GM18951 (cell line): ENCODE results near the gene POLE.

ENCODE experiments used
- POLR2A ChIP-seq: IDR thresholded peaks from 4 replicates; pipeline ENCODE4 v1.6.1; 2011; ENCODE audit warnings: mild to moderate bottlenecking; ENCODE audit not compliant: insufficient read length, insufficient read depth; ENCODE audit errors: extremely low read depth
- in situ Hi-C: fragments of 300-500 bp; cut with MboI; formaldehyde crosslinking; loops from one replicate; pipeline ENCODE4 v1.12.0; 2022; ENCODE audit warnings: low sequenced_read_pairs, mixed read lengths, inconsistent platforms; ENCODE audit not compliant: unreplicated experiment

The POLE gene

GRCh38 chr12:132619386-132620112 lies 67.6 kb downstream of the POLE start:
- in situ Hi-C loops = no loop called here
- no peak for TF ChIP-seq POLR2A

- TF ChIP-seq POLR2A = no peak
- in situ Hi-C loops = no loop called here
Measured at GRCh38 chr12:132619071-132619385, 68.1 kb downstream of the POLE start.

GRCh38 chr12:132618683-132619043 lies 68.5 kb downstream of the POLE start, which contains the start of gene P2RX2:
TSS of gene P2RX2 (plus strand) at chr12:132618776. CDS start at chr12:132618817, 41 bp downstream.
- in situ Hi-C loops = no loop called here
- TF ChIP-seq POLR2A = no peak

GRCh38 chr12:132617822-132618682 lies 69.1 kb downstream of the POLE start:
- in situ Hi-C loops = no loop called here
- no peak for TF ChIP-seq POLR2A

GRCh38 chr12:132617135-132617701 lies 69.9 kb downstream of the POLE start:
- TF ChIP-seq POLR2A = no peak
- in situ Hi-C loops = no loop called here

- in situ Hi-C loops = no loop called here
- no peak for TF ChIP-seq POLR2A
Measured at GRCh38 chr12:132615579-132616038, 71.5 kb downstream of the POLE start.

GRCh38 chr12:132614861-132615578 lies 72.1 kb downstream of the POLE start:
- in situ Hi-C loops = no loop called here
- TF ChIP-seq POLR2A = no peak

GRCh38 chr12:132614029-132614428 lies 73.1 kb downstream of the POLE start:
- in situ Hi-C loops = no loop called here
- TF ChIP-seq POLR2A = no peak

- in situ Hi-C loops = no loop called here
- TF ChIP-seq POLR2A = no peak
Measured at GRCh38 chr12:132611620-132612019, 75.5 kb downstream of the POLE start.

- in situ Hi-C loops = no loop called here
Measured at GRCh38 chr12:132610866-132611602, 76.1 kb downstream of the POLE start.

GRCh38 chr12:132610051-132610759 lies 76.9 kb downstream of the POLE start, which contains the start of gene LRCOL1:
TSS of gene LRCOL1 (minus strand) at chr12:132610582. CDS start at chr12:132606251, 4,331 bp downstream.
- in situ Hi-C loops = no loop called here
- no peak for TF ChIP-seq POLR2A

More at GRCh38 chr12:132610866-132611602, 76.1 kb downstream of the POLE start:
- no peak for TF ChIP-seq POLR2A
